Measurements from ENCODE around the gene CAB39.

Gene CAB39

DNA sequence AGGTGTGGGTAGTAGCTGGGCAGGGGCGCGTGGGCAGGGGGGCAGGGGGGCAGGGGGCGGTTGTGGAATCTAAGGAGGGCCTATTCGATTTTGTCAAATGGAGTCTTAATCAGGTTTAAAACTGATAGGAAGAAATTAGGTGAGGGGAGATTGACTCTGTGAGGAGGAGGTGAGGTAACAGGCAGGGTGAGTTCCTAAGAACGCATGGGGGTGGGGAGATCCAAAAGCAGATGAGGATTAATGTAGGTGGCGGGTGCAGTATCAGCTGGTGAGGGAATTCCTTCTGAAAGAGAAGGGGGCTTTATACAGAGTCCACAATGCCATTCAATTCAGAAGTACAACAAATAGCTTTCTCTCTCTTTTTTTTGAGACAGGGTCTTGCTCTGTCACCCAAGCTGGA is 72.7 kb downstream of the CAB39 start:
- no peak for DNase-seq (ENCODE audit: low spot score)

DNA sequence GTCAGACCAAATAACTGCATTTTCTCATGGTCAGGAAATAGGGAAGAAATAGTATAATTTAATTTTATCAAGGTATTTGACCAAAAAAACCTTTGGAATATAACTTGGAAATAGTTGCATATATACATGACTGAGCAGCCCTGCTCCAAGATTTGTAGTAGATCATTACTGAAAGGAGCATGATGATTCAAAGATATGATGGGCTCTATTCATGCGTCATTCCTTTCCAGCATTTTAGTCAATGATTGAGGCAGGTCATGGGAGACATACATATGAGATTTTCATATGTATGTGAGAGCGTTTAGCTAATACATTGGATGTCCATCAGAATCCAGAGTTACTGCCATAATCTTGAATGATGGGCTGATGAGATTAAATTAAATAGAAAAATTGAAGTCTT is 74.5 kb downstream of the CAB39 start:
- no peak for DNase-seq (ENCODE audit: low spot score)

DNA sequence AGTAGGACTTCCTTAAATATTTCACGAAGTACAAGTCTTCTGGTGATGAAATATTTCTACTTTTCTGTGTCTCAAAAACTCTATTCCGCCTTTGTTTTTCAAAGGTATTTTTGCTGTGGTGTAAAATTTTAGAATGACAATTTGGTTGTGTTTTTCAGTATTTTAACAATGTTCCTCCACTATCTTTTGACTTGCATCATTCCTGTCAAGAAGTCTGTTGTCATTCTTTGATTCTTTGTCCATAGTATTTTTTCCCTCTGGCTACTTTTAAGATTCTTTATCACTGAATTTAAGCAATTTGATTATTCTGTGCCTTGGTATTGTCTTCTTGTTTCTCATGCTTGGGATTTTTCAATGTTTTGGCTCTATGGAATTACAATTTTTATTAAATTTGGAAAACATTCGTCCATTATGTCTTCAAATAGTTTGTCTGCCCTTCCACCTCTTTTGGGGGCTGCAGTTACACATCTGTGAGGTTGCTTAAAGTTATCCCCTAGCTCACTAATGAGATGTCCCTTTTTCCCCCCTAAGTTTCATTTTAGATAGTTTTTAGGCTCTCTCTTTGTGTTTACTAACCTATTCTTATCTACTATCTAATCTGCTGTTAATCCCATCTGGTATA is 76.0 kb downstream of the CAB39 start:
- DNase-seq (ENCODE audit: low spot score), result no peak

DNA sequence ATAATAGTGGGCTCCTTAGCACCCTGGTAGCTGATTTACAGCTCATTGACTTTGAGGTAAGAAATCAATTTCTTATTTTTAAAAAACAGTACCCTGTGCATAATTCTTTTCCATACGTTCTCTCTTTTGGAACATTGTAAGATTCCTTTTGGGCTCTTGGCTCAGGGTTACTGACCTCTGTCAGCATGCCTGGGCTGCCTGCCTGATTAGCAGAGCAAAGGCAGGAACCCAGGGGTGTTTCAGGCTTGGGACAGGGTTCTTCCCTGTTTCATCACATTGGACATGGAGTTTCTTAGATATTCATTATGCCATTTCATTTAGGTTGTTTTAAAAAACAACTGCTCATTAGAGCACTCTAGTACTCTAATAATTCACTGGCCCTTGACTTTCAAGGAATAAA is 78.3 kb downstream of the CAB39 start:
- no peak for DNase-seq (ENCODE audit: low spot score)

DNA sequence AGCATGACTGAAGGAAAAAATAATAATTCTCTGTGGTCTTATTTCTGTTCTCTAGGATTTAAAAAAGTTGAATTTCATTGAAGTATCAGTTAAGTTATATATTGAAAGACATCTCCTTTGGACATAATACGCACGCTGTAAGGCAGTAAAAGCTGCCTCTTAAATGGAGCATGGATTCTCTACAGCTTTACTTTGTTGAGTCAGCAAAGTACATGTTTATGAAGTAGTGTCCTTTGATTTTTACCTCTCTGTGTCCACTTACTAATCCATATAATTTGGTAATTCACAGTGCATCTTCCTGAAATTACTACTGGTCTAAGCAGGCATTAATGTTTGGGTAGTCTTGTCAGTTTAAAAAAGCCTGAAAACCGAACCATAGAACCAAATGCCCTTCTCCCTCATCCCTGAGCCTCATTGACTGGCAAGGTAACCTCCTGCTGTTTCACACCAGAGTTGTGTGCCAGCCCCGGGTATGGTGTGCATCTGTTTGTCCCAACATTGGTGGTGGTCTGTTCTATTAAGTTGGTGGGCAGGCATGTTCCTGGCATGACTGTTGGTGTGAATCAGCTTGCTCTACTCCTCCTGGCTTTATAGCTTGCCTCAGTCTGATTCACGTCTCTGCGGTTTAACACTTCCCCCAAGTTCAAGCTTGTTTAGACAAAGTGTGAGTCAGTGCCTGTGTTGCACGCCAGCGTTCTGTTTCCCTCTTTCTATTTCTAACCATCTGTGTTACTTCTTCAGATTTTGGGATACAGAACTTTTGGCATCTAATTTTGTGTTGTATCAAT is 81.1 kb downstream of the CAB39 start:
- DNase-seq (ENCODE audit: low spot score), result peak; percentile 87

DNA sequence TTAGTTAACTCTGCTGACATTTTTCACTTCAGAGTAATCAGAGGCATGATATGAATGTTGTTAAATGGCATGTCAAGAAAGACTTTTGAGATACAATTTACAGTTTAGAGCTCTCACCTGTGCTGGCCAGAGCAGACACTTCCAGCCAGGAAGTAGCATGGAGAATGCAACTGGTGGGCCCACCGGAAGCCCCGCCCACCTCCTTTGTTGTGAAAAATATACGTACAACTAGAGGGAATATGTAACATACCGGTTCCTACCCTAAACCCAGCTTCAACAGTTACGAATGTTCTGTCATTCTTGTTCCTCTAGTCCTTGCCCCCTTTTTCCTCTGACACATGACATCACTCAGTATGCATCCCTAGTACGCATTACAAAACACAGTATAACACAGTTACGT is 81.9 kb downstream of the CAB39 start:
- no peak for DNase-seq (ENCODE audit: low spot score)

DNA sequence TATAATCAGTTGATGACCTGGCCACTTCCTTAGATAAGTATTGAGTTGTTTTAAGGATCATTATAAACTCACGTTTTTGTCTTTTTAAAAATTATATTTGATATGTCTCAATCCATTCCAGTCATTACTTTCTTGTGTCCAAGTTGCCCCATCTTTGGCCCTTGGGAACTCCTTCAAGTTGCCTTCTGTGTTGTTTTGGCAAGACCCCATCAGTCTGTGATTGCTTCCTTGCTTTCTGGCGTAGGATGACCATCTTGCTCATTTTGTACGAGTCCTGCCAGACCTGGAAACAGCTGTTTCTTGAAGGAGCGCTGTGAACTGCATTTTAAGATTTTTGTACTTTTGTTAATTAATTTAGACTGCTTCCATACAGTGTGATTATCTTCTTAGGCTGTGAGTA is 83.2 kb downstream of the CAB39 start:
- DNase-seq (ENCODE audit: low spot score), result no peak

DNA sequence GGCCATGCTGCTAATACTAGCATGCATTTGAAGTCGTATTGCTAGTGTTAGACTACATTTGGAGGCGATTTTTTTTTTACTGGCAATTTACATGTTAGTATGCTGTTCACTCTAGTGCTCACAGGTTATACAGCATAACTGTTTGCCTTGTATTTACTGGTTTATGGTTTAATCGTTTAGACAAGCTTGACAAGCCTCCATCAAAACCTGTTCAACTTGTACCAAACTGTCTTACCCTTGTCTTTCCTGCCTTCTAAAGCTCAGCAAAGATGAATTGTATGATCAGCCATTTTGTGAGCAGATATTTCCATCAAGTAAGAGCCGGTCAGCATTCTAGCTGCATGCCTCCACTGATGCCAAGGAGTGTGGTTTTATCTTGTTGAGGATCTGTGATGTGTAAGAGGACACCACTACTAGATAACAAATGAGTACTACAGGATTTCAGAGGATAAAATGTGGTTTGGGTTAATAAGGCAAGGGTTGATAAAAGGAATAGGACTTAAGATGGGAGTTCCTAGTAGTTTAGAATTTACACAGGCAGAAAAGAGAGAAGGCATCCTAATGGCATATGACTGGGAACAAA is 83.7 kb downstream of the CAB39 start:
- no peak for DNase-seq (ENCODE audit: low spot score)

DNA sequence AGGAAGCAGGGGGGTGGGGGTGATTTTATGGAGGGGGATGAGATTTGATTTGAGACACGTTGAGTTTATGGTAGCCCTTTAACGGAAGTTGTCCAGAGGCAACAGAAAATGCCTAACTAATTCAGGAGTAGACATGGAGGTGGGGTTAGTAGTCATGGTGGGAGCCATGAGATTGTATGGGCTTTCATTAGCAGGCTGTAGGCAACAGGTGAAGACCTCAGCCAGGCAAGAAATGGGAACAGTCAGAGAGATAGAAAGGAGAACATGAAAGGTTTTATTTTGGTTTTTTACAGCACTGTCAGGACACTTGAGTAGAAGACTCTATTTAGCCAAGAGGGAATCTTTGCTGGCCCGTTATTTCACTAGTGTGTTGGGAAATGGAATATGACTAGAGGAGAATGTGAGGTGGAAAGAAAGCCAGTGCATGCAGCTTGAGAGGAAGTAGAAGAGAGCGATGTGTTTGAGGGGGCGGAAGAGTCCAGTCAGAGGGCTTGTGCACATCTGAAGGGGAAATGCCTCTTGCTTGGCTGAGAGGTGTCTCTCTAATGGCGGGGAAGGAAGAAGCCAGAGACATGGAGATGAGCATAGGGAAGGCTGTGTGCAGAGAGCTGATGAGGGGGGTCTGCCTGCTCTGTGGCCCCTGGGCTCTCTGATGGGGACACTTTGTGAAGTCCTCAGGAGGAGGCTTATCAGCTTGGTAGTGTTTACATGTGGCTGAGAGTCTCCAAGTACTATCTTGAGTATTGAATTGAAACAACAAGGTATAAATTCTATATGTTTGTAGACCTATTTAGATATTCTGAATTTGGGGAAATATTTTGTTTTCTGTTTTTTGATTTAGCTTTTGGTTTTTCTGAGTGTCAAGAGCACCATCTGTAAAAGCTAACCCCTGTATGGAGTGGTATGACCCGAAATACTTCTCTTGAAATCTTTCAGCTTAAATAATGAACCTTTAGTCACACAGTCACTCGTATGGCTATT is 85.2 kb downstream of the CAB39 start:
- DNase-seq (ENCODE audit: low spot score), result peak; percentile 50

DNA sequence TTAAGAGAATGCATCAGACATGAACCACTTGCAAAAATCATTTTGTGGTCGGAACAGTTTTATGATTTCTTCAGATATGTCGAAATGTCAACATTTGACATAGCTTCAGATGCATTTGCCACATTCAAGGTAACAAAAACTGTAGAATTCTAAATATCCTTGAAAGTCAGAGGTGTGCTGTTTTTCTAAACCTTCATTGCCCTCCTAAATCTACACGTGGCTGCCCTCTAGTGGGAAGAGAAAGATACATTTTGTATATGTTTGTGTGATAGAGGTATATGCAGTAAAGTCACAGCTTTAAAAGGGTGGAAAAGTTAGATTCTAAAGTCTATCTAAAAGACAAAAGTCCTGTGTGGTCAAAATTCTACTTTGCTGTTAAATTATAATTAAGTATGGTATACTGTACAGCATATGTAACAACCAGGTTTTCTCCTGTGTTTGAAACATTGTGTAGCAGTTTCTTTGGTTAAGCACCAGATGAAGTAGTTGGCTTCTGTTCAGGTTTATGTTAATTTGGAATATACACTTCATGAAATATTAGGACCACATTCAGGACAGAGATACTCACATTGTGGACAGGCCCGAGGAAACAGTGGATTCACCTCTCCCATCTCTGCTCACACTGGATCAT is 86.2 kb downstream of the CAB39 start:
- DNase-seq (ENCODE audit: low spot score), result peak; percentile 35

DNA sequence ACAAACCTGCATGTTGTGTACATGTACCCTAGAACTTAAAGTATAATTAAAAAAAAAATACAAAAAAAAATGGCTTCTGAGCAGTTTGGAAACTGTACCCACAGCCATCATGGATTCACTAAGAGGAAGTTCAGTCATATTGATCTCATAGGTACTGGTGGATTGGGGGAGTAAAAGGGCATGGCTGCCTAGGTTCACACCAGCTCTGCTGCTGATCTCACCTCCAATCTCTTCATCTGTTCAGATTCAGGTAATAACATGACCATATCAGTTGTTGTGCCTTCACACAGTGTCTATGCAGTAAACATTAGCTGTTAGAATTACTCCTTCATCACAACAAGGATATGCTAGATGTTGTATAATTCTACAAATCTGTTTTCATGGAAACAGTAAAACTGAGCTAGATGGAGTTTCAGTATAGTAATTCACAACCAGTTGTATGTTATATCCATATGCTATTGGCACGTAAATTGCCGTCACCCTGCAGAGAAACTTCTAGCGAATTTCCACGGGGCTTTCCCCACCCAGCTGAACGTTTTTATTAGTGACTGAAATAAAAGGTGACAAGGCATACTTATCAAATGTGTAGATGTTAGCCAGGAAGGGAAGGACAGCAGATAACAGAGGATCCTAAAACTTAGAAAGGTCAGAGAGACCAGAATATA is 92.8 kb downstream of the CAB39 start:
- no peak for DNase-seq (ENCODE audit: low spot score)

DNA sequence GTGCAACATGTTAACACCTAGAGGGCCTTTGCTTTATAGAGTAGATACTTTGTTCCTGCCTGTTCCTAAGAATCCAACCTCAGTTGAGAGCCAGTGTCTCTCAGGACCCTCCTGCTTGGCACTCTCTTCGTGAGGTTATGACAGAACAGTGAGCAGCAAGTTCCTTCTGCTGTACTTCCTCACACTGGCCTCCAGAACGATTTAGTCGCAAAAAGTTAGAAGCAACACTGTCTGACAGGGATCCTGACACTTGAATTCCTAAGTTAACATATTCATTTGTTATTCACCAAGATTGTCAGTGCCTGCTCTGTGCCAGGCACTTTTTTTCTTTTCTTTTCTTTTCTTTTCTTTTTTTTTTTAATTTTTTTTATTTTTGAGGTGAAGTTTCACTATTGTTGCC is 95.1 kb downstream of the CAB39 start:
- DNase-seq (ENCODE audit: low spot score), result no peak

DNA sequence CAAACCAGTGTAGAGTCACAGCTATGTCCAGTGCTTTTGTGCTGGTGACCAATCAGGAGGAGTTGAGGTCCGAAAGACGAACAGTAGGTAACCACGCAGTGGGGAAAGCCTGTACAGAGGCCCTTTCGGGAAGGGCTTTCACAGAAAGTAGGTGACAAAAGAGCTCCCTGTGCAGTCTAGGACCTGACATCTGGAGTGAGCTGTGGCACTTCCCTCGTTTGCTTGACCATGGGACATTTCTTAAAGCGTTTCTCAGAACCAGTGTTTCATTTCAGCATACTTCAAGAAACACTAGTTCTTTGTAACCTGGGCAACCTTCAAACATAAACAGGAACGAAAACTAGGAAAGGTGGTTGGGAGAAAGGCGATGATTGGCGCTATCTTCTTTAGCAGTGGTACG is 96.4 kb downstream of the CAB39 start:
- DNase-seq (ENCODE audit: low spot score), result no peak

DNA sequence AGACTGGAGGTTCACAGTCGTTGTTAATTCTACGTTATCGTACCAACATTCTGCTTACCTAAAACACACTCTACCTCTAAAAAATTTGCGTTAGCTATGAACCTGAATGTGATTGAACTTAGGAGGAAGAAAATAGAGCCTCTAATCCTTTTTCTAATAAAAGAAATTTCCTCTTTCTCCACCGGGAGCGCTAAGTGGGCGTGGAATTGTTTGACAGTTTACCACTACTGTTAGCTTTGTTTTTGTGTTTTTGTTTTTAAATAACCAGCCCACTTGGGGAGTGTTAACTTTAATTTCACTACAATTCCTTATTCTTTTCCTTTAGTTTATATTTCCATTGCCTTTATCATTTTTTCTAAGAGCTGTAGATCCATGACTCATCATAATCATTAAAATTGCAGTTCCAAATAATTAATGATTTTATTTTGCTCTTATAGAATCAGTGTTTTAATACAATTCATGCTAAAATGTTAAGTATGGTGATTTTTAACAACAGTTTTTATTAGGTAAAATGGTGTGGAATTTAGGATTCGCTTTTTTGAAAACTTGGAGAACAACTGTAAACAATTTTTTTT is 97.1 kb downstream of the CAB39 start:
- no peak for DNase-seq (ENCODE audit: low spot score)

DNA sequence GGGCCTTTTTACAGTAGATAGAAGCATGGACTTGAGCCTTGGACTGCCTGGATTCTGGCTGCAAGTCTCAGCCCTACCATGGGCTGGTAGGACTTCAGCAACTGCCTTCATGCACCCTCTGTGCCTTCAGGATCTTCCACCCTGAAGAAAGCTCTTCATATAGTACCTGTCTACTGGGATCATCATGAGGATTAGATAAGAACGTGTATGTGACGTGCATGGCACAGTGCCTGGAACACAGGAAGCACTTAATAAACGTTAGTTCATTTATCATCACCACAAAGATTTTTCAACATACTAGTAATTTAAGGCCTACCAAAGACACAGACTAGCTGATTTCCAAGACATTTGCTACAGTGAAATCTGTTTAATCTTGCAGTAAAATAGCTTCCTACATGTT is 98.9 kb downstream of the CAB39 start:
- no peak for DNase-seq (ENCODE audit: low spot score)

DNA sequence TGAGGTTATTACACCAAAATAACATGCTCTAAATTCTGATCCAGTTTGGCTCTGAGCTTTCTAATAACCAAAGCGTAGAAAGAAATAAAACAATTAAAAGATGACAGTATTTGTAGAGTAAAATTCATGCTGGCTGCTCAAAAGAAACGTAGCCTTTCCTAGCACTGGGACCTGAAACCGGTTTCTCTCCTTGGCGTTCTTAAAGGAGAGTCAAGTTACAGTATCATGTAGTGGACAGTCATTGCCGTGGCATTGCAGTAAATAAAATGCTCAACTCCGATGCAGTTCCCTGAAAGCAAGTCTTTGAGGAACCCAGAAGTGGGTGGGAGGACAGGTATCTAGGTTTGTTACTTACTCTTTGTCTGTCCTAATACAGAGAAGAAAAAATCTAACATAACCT is 99.4 kb downstream of the CAB39 start:
- DNase-seq (ENCODE audit: low spot score), result no peak

DNA sequence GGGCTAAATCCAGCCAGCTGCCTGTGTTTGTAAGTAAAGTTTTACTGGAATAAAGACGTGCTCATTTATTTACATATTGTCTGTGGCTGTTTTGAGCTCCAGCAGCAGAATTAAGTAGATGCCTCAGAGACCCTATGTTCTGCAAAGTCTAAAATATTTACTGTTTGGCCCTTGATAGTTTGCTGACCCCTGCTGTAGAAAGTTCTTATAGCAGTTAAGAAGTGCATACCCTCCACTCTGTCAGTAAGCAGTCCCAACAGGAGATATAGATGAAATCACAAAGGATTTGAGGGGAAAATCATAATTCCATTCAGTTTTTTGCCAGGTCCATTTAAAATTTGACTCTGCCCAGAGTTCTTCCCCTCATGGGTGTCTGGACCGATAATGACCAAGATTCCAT is 102.0 kb downstream of the CAB39 start:
- no peak for DNase-seq (ENCODE audit: low spot score)

DNA sequence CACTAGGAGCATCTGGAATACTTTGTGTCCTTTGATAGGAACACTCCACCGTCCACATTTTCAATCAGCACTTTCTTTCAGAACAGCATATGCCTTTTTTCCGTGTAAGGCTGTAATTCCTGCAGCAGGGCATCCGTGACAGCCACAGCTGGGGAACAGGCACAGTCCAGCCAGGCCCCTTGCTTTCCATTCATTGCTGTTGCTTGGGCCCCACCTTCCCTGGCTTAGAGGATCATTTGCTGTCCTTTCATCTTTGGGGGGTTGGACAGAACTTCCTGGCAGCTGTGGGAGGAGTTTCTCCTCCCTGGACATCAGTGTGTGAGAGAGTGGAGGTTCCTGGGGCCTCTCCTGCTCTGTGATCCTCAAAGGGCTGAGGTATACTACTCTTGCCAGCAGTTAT is 102.4 kb downstream of the CAB39 start:
- DNase-seq (ENCODE audit: low spot score), result no peak

DNA sequence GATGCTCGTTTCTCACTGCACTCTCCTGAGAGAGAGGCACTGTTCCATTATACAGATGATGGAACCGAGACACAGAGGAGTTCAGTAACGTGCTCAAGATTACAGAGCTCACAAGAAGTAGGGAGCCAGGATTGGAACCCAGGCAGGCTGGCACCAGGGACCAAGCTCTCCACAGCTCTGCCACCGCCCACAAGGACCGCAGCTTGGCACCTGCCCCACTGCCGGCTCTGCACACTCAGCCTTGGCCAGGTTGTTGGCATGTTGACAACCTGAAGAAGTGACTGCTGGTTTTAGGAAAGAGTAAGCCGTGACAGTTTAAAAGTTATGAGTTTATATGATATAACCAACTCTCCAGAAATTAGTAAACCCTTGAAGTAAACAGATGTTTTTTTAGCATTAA is 104.1 kb downstream of the CAB39 start:
- no peak for DNase-seq (ENCODE audit: low spot score)

DNA sequence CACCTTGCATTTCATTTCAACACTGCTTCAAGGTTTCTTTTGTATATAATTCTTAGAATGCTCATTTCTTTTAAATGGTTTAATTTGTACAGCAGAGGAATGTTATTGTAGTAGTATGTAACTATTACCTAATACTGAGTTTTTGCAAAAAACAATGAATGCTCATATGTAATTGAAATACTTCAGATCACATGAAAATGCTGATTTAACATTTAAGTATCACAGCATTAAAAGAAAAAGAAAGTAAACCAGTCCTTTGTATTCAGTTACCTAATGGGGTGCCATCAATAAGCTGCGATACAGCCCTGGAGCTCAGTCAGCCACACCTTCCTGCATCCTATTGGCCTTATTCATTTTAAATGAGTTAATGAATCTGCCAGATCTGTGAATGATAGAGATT is 106.8 kb downstream of the CAB39 start:
- no peak for DNase-seq (ENCODE audit: low spot score)
